ENCODE measurements around the gene RAPGEF1.
"Not testable (repeated sequence)": the region's sequence is repeated elsewhere in the genome, so short reads cannot be mapped to it uniquely, and the experiment has no call there.

The RAPGEF1 gene

GRCh38 chr9:131703697-131704096, 36.2 kb downstream of the RAPGEF1 start:
- DNase-seq: no peak

- DNase-seq: no peak
These were observed 37.0 kb downstream of the RAPGEF1 start for GRCh38 chr9:131702911-131703310.

GRCh38 chr9:131701789-131702337, 38.0 kb downstream of the RAPGEF1 start:
- no peak for DNase-seq

GRCh38 chr9:131701436-131701781, 38.5 kb downstream of the RAPGEF1 start:
- DNase-seq: no peak

- DNase-seq: no peak
These were observed 39.0 kb downstream of the RAPGEF1 start for GRCh38 chr9:131700765-131701435.

- DNase-seq: no peak
These were observed 39.8 kb downstream of the RAPGEF1 start for GRCh38 chr9:131700076-131700475.

- DNase-seq: no peak
These were observed 41.3 kb downstream of the RAPGEF1 start for GRCh38 chr9:131698618-131698985.

- DNase-seq: no peak
These were observed 41.8 kb downstream of the RAPGEF1 start for GRCh38 chr9:131697908-131698617.

GRCh38 chr9:131697097-131697496, 42.8 kb downstream of the RAPGEF1 start:
- peak; percentile 81 for DNase-seq

GRCh38 chr9:131695836-131696460, 43.9 kb downstream of the RAPGEF1 start:
- no peak for DNase-seq

- no peak for DNase-seq
These were observed 44.5 kb downstream of the RAPGEF1 start for GRCh38 chr9:131695366-131695765.

- DNase-seq: no peak
These were observed 46.0 kb downstream of the RAPGEF1 start for GRCh38 chr9:131693651-131694597.

GRCh38 chr9:131692612-131693562, 47.0 kb downstream of the RAPGEF1 start:
- no peak for DNase-seq

GRCh38 chr9:131691969-131692611, 47.8 kb downstream of the RAPGEF1 start:
- DNase-seq: no peak

GRCh38 chr9:131690941-131691573, 48.8 kb downstream of the RAPGEF1 start:
- DNase-seq: no peak

- DNase-seq: no peak
These were observed 49.4 kb downstream of the RAPGEF1 start for GRCh38 chr9:131690462-131690861.

GRCh38 chr9:131688377-131688776, 51.5 kb downstream of the RAPGEF1 start:
- no peak for DNase-seq

GRCh38 chr9:131685753-131686706, 53.8 kb downstream of the RAPGEF1 start:
- no peak for DNase-seq

- not testable (repeated sequence) for DNase-seq
These were observed 56.8 kb downstream of the RAPGEF1 start for GRCh38 chr9:131683094-131683493.
